Right renal cortex interstitium (tissue), 3 donors: ENCODE data around the gene ITPR2. TPM values are rescaled to one million over a fixed set of nuclear protein-coding genes. Genes with fewer than 3 reads are reported as not detected.
"Not testable (repeated sequence)": the region's sequence is repeated elsewhere in the genome, so short reads cannot be mapped to it uniquely, and the experiment has no call there.

Experiments used
- DNase-seq, 3 donors: peaks; one replicate each; pipeline ENCODE4 v3.0.0-alpha.2; 2013; ENCODE audit warnings: low read depth in 3 of 3, low spot score in 2 of 3
- polyA plus RNA-seq, 3 donors: library from polyadenylated mRNA; unstranded; fragments of 120-200 nt; gene quantifications; one replicate each; pipeline ENCODE4 v1.2.1, GENCODE V29; 2013; ENCODE audit not compliant: insufficient read length in 3 of 3

The ITPR2 gene
- polyA plus RNA-seq, 3 donors = 13.1 to 16.8 (median 14.6) TPM

- no peak for DNase-seq
Measured at GRCh38 chr12:26851031-26851809, 18.2 kb upstream of the ITPR2 start.

- DNase-seq = no peak
Measured at GRCh38 chr12:26848156-26848825, 15.3 kb upstream of the ITPR2 start.

- no peak for DNase-seq
Measured at GRCh38 chr12:26847431-26847830, 14.4 kb upstream of the ITPR2 start.

GRCh38 chr12:26846416-26846815, 13.4 kb upstream of the ITPR2 start:
- DNase-seq = no peak

- DNase-seq = no peak
Measured at GRCh38 chr12:26845984-26846383, 13.0 kb upstream of the ITPR2 start.

- DNase-seq = no peak
Measured at GRCh38 chr12:26845057-26845666, 12.2 kb upstream of the ITPR2 start.

- DNase-seq = no peak
Measured at GRCh38 chr12:26843311-26843710, 10.3 kb upstream of the ITPR2 start.

GRCh38 chr12:26841085-26841484, 8.1 kb upstream of the ITPR2 start:
- DNase-seq = no peak

GRCh38 chr12:26839512-26839911, 6.5 kb upstream of the ITPR2 start:
- no peak for DNase-seq

GRCh38 chr12:26838888-26839416, 6.0 kb upstream of the ITPR2 start:
- no peak for DNase-seq

- DNase-seq = no peak
Measured at GRCh38 chr12:26836201-26836600, 3.2 kb upstream of the ITPR2 start.

GRCh38 chr12:26834503-26835060, 1.6 kb upstream of the ITPR2 start:
- DNase-seq = not testable (repeated sequence)

GRCh38 chr12:26833743-26834490, 923 bp upstream of the ITPR2 start:
- DNase-seq = peak; percentile 36 to 58 (median 42)

- DNase-seq = peak; percentile 45 to 48 (median 46)
Measured at GRCh38 chr12:26831951-26832821, 808 bp downstream of the ITPR2 start.

GRCh38 chr12:26830783-26831551, 2.0 kb downstream of the ITPR2 start:
- no peak for DNase-seq

GRCh38 chr12:26830363-26830762, 2.6 kb downstream of the ITPR2 start:
- no peak for DNase-seq

- DNase-seq = no peak
Measured at GRCh38 chr12:26828280-26829073, 4.5 kb downstream of the ITPR2 start.

- DNase-seq = no peak
Measured at GRCh38 chr12:26826437-26826836, 6.6 kb downstream of the ITPR2 start.
